K562 (cell line): ENCODE results near the gene GRK3. TPM values are rescaled to one million over a fixed set of nuclear protein-coding genes. Genes with fewer than 3 reads are reported as not detected.

Experiments
- ATAC-seq: fragments of 200-7000 bp; cut with Tn5 transposase; 3 replicates; pipeline ENCODE4 v1.9.1; 2020; ENCODE audit warnings: moderate library complexity
- BruUV-seq: library from RNA; stranded (reverse); fragments of 400-500 nt; replicated peaks from 2 replicates; lab custom pipeline; 2021; lab: Mats Ljungman, UMichigan
- CTCF ChIA-PET: fragments of 300-600 bp; formaldehyde crosslinking; extraction: SDS; loops from one replicate; lab custom pipeline; 2021; ENCODE audit warnings: low intra/inter-chr PET ratio; lab: Yijun Ruan, JAX
- POLR2A ChIA-PET: fragments of 300-600, 350-650 bp; sonication (Branson Sonifier 250); formaldehyde crosslinking; extraction: SDS; loops from one replicate; lab custom pipeline; 2021; ENCODE audit warnings: antibody characterized with exemption, inconsistent platforms; lab: Yijun Ruan, JAX
- DNase-seq, 4 experiments: peaks; one replicate each; pipeline versions ENCODE4 v3.0.0 to v3.0.0-alpha.2; 2011 to 2018; ENCODE audit warnings: low spot score in 3 of 4, mixed read lengths in 3 of 4; ENCODE audit errors: extremely low read depth in 1 of 4
- FAIRE-seq: peaks from 2 replicates; lab custom pipeline; 2011; peaks lifted over from hg19 to GRCh38; lab: Jason Lieb, UNC
- H2AFZ ChIP-seq: 2 replicates; pipeline ENCODE4 v1.6.0; 2011; ENCODE audit warnings: low read depth, low read length, control low read depth, inconsistent platforms
- H3K27ac ChIP-seq: fragments of 200-600 bp; 3 replicates; pipeline ENCODE4 v1.8.0; 2011; ENCODE audit warnings: low read depth, mild to moderate bottlenecking, control low read depth, inconsistent platforms, low read length, moderate library complexity, mixed read lengths; ENCODE audit errors: extremely low read depth
- H3K27me3 ChIP-seq, 2 experiments: fragments of 300-600 bp in 1 of 2; 2 replicates in 1 of 2; 3 replicates in 1 of 2; pipeline versions ENCODE4 v1.6.0 to v1.8.0; 2011; ENCODE audit warnings: inconsistent platforms in 2 of 2, low read length in 2 of 2, mild to moderate bottlenecking in 1 of 2, mixed read lengths in 1 of 2, moderate library complexity in 1 of 2; ENCODE audit not compliant: control insufficient read depth in 2 of 2, insufficient read depth in 2 of 2
- H3K36me3 ChIP-seq: fragments of 300-600 bp; 3 replicates; pipeline ENCODE4 v1.8.0; 2011; ENCODE audit warnings: mild to moderate bottlenecking, low read length, inconsistent platforms; ENCODE audit not compliant: control insufficient read depth, insufficient read depth
- H3K4me1 ChIP-seq, 2 experiments: fragments of 200-600 bp in 1 of 2; replicated peaks in 1 of 2; 2 replicates in 1 of 2; 3 replicates in 1 of 2; pipeline versions ENCODE4 v1.5.1 to v1.8.0; 2011; ENCODE audit warnings: inconsistent platforms in 2 of 2, low read length in 2 of 2, mild to moderate bottlenecking in 1 of 2, mixed read lengths in 1 of 2, moderate library complexity in 1 of 2; ENCODE audit not compliant: control insufficient read depth in 2 of 2, insufficient read depth in 2 of 2
- H3K4me2 ChIP-seq: 2 replicates; pipeline ENCODE4 v1.6.1; 2011; ENCODE audit warnings: low read length, control low read depth, inconsistent platforms, mixed read lengths; ENCODE audit not compliant: insufficient read depth
- H3K4me3 ChIP-seq: fragments of 200-600 bp; sonication (generic), shearing (Covaris generic); 2 replicates; pipeline ENCODE4 v1.5.1; 2016; ENCODE audit warnings: control low read depth, inconsistent platforms
- H3K79me2 ChIP-seq: fragments of 200-600 bp; 3 replicates; pipeline ENCODE4 v1.8.0; 2011; ENCODE audit warnings: low read length, inconsistent platforms; ENCODE audit not compliant: control insufficient read depth, insufficient read depth
- H3K9ac ChIP-seq, 2 experiments: 2 replicates each; pipeline versions ENCODE4 v1.6.0 to v1.6.1; 2011; ENCODE audit warnings: low read depth in 2 of 2, low read length in 2 of 2, control low read depth in 1 of 2, inconsistent platforms in 1 of 2, mild to moderate bottlenecking in 1 of 2, mixed read lengths in 1 of 2; ENCODE audit not compliant: insufficient read depth in 1 of 2
- H3K9me1 ChIP-seq: one replicate; pipeline ENCODE4 v1.6.0; 2011; ENCODE audit warnings: inconsistent platforms, mild to moderate bottlenecking, low read length, moderate library complexity; ENCODE audit not compliant: control insufficient read depth, insufficient read depth
- H3K9me3 ChIP-seq: replicated peaks from 2 replicates; pipeline ENCODE4 v1.5.1; 2011; ENCODE audit warnings: low read depth, low read length, inconsistent platforms; ENCODE audit not compliant: control insufficient read depth, insufficient read depth
- H4K20me1 ChIP-seq: replicated peaks from 2 replicates; pipeline ENCODE4 v1.6.1; 2011; ENCODE audit warnings: low read length, inconsistent platforms, mixed read lengths; ENCODE audit not compliant: control insufficient read depth, insufficient read depth
- CBX1 ChIP-seq: sonication (generic); IDR thresholded peaks from 2 replicates; pipeline ENCODE4 v1.6.1; 2016; ENCODE audit warnings: antibody characterized with exemption, low read depth, mild to moderate bottlenecking
- IRF9 ChIP-seq: fragments of 450-650 bp; IDR thresholded peaks from 2 replicates; pipeline ENCODE4 v1.6.1; 2016; ENCODE audit warnings: missing biosample characterization, missing genetic modification characterization
- KHSRP ChIP-seq: fragments of 450-650 bp; IDR thresholded peaks from 2 replicates; pipeline ENCODE4 v1.6.1; 2017
- NFXL1 ChIP-seq: fragments of 450-650 bp; formaldehyde crosslinking; IDR thresholded peaks from 2 replicates; pipeline ENCODE4 v1.4.0; 2021; ENCODE audit warnings: mild to moderate bottlenecking
- PHB ChIP-seq: fragments of 250-450 bp; sonication (Bioruptor Pico); IDR thresholded peaks from 2 replicates; pipeline ENCODE4 v1.5.0; 2021
- POLR3G ChIP-seq: IDR thresholded peaks from 2 replicates; pipeline ENCODE4 v1.6.1; 2011; ENCODE audit not compliant: insufficient read length, insufficient replicate concordance; ENCODE audit errors: extremely low read depth
- SIRT6 ChIP-seq: IDR thresholded peaks from one replicate; pipeline ENCODE4 v1.6.1; 2012; ENCODE audit warnings: low read depth, mild to moderate bottlenecking, control low read depth, inconsistent platforms, low read length, moderate library complexity
- SLC30A9 ChIP-seq: fragments of 250-450 bp; sonication (Bioruptor Pico); IDR thresholded peaks from 2 replicates; pipeline ENCODE4 v1.8.0; 2022; ENCODE audit warnings: mild to moderate bottlenecking, moderate library complexity
- SP2 ChIP-seq: IDR thresholded peaks from 2 replicates; pipeline ENCODE4 v1.6.1; 2011; ENCODE audit warnings: mild to moderate bottlenecking, low read depth, low read length, moderate library complexity; ENCODE audit not compliant: poor library complexity, severe bottlenecking; ENCODE audit errors: extremely low read depth
- ZBTB1 ChIP-seq: sonication (generic); formaldehyde crosslinking; IDR thresholded peaks from 2 replicates; pipeline ENCODE4 v1.8.1; 2023; ENCODE audit warnings: missing genetic modification reagents, low read depth, mild to moderate bottlenecking, borderline replicate concordance
- ZC3H8 ChIP-seq: fragments of 450-650 bp; IDR thresholded peaks from 2 replicates; pipeline ENCODE4 v1.6.1; 2017
- ZNF696 ChIP-seq: fragments of 250-450 bp; sonication (Bioruptor Pico); conservative IDR thresholded peaks from 2 replicates; pipeline ENCODE4 v1.4.0; 2020; ENCODE audit warnings: mild to moderate bottlenecking, moderate library complexity
- WGBS: fragments of 100-300 bp; shearing (Covaris generic); methylation state at CpG from one replicate; pipeline ENCODE4 v1.1.6; 2016; ENCODE audit warnings: low coverage, mixed read lengths; ENCODE audit not compliant: insufficient coverage; ENCODE audit errors: missing lambda C conversion rate; 5-methylcytosine and 5-hydroxymethylcytosine counted together
- in situ Hi-C: fragments of 300-500 bp; cut with MboI; formaldehyde crosslinking; loops from 4 replicates; pipeline ENCODE4 v1.15.0; 2018; ENCODE audit warnings: inconsistent platforms, mixed read lengths
- intact Hi-C: fragments of 100-400 bp; cut with micrococcal nuclease; formaldehyde crosslinking; loops from 2 replicates; pipeline ENCODE4 v1.14.2; 2022
- polyA plus RNA-seq, 8 experiments: library from polyadenylated mRNA; depleted of rRNA in 4 of 8; stranded (reverse) in 5 of 8; unstranded in 3 of 8; fragments of >200 nt; fragmentation: Nextera tagmentation in 2 of 8; fragmentation: Illumina TruSeq in 1 of 8; extraction: Ambion mirVana in 2 of 8; extraction: Trizol in 1 of 8; gene quantifications; 2 replicates each; pipeline versions ENCODE4 v1.2.1 to v1.2.3, GENCODE V29; 2011 to 2014; ENCODE audit warnings: inconsistent platforms in 1 of 8, missing spikeins in 1 of 8
- total RNA-seq, 7 experiments: library from RNA; depleted of rRNA in 6 of 7; stranded (reverse); fragments of >200 nt in 6 of 7; fragmentation: Illumina TruSeq in 2 of 7; extraction: Trizol in 2 of 7; gene quantifications; 2 replicates each; pipeline versions ENCODE4 v1.2.1 to v1.2.3, GENCODE V29; 2011 to 2021; ENCODE audit warnings: low replicate concordance in 1 of 7
- TF ChIP-seq, protein P1 (sequence below): sonication (generic); formaldehyde crosslinking; IDR thresholded peaks from 2 replicates; pipeline ENCODE4 v1.8.1; 2023; ENCODE audit warnings: mild to moderate bottlenecking, missing genetic modification reagents
- TF ChIP-seq, protein P2 (sequence below), 2 experiments: IDR thresholded peaks in 1 of 2; conservative IDR thresholded peaks in 1 of 2; 2 replicates each; pipeline ENCODE4 v1.6.1; 2016; ENCODE audit warnings: low read depth in 2 of 2, mild to moderate bottlenecking in 1 of 2, missing compliant biosample characterization in 1 of 2, missing genetic modification characterization in 1 of 2, moderate library complexity in 1 of 2

GRK3 gene
- total and polyA plus RNA-seq, 9 of the 15 experiments (the other 6 are each of a cell fraction or from before 2014, with no cell fraction given), result 1.4 to 7.6 (median 3.6) TPM

DNA sequence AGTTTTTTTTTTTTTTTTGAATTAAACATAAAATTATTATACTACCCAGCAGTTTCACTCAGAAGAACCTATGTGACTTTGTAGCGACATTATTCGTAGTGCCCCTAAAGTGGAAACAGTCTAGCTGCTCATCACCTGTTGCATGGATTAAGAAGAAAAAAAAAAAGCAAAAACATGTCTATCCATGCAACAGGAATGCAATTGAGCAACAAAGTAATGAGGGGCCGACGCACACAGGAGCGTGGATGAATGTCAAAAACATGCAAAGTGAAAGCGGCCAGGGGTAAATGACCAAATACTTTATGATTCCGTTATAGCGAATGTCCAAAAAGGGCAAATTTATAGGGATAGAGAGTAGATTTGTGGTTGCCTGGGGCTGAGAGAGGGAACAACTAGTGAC is 193.8 kb downstream of the GRK3 start:
- Histone ChIP-seq H2AFZ (no peak overlapping the region), H3K36me3 (peaks cover 17% of the 10 kb centered on the region; the same call in 2 of the 3 replicates), H3K27me3 (no peaks in the 10 kb centered on the region), H3K9me3 (no peaks in the 10 kb centered on the region), H4K20me1 (peaks cover 32% of the 10 kb centered on the region; the same call in 1 of the 2 replicates), H3K27ac (no peak overlapping the region), H3K79me2 (peaks cover 7% of the 10 kb centered on the region; the same call in 1 of the 3 replicates), H3K9me1 (no peaks in the 10 kb centered on the region), H3K4me1 (peaks cover 22 to 25% of the 10 kb centered on the region in 2 experiments; a peak in 4 of 5 replicates), H3K9ac (no peak overlapping the region), H3K4me2 (no peak overlapping the region), H3K4me3 (no peak overlapping the region)
- in situ Hi-C loops, result no loop called here
- no peak for DNase-seq
- ChIA-PET CTCF (no interaction called here), POLR2A (interaction anchor here (0.6 to 6.2 kb wide), 4 partner anchors 8 to 16 kb away, joined by 3 to 51 read pairs (median 6); partner anchors contain the start of gene MYO18B)
- no peak for ATAC-seq
- WGBS, result 94% methylated on average over 8 of the region's 8 CpGs
- intact Hi-C loops, result no loop called here
- FAIRE-seq, result no peak
- no TSS peak for BruUV-seq
- TF ChIP-seq ZNF696 (no peak), SP2 (no peak), SLC30A9 (CRISPR knock-in tag) (no peak), IRF9 (tag) (no peak), ZBTB1 (no peak), CBX1 (no peak), PHB (CRISPR knock-in tag) (no peak), ZC3H8 (no peak), NFXL1 (CRISPR knock-in tag) (no peak), POLR3G (no peak), SIRT6 (no peak), KHSRP (no peak)
- TF ChIP-seq, protein P1, sequence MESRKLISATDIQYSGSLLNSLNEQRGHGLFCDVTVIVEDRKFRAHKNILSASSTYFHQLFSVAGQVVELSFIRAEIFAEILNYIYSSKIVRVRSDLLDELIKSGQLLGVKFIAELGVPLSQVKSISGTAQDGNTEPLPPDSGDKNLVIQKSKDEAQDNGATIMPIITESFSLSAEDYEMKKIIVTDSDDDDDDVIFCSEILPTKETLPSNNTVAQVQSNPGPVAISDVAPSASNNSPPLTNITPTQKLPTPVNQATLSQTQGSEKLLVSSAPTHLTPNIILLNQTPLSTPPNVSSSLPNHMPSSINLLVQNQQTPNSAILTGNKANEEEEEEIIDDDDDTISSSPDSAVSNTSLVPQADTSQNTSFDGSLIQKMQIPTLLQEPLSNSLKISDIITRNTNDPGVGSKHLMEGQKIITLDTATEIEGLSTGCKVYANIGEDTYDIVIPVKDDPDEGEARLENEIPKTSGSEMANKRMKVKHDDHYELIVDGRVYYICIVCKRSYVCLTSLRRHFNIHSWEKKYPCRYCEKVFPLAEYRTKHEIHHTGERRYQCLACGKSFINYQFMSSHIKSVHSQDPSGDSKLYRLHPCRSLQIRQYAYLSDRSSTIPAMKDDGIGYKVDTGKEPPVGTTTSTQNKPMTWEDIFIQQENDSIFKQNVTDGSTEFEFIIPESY (CRISPR knock-in tag), result no peak
- TF ChIP-seq, protein P2, sequence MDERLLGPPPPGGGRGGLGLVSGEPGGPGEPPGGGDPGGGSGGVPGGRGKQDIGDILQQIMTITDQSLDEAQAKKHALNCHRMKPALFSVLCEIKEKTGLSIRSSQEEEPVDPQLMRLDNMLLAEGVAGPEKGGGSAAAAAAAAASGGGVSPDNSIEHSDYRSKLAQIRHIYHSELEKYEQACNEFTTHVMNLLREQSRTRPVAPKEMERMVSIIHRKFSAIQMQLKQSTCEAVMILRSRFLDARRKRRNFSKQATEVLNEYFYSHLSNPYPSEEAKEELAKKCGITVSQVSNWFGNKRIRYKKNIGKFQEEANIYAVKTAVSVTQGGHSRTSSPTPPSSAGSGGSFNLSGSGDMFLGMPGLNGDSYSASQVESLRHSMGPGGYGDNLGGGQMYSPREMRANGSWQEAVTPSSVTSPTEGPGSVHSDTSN (CRISPR knock-in tag; IDR thresholded peaks at IDR 0.05; ENCODE audit: low read depth), result no peak
- TF ChIP-seq, protein P2 (tag; conservative IDR thresholded peaks at IDR 0.05; ENCODE audit: low read depth), result no peak
